Activated CD4-positive, alpha-beta T cell treated with anti-CD3 and anti-CD28 coated beads, Interleukin-10, Interleukin-2, amounts not matched to agents 100 ng/mL and 50 ng/mL, durations not matched to agents 16 hours and 8 hours (primary cell): ENCODE measurements around the gene RRP1B.
"Not testable (repeated sequence)": the region's sequence is repeated elsewhere in the genome, so short reads cannot be mapped to it uniquely, and the experiment has no call there.

Experiments used
- DNase-seq: peaks from one replicate; pipeline ENCODE4 v3.0.0-alpha.2; 2020

RRP1B gene

GRCh38 chr21:43676391-43676790 lies 17.0 kb downstream of the RRP1B start:
- DNase-seq, result no peak

GRCh38 chr21:43679951-43680350 lies 20.6 kb downstream of the RRP1B start:
- DNase-seq, result no peak

GRCh38 chr21:43680421-43680820 lies 21.1 kb downstream of the RRP1B start:
- DNase-seq, result not testable (repeated sequence)

- DNase-seq, result no peak
Observed at GRCh38 chr21:43681650-43682049, 22.3 kb downstream of the RRP1B start.

GRCh38 chr21:43684424-43684823 lies 25.1 kb downstream of the RRP1B start:
- peak; percentile 22 for DNase-seq

GRCh38 chr21:43686811-43687565 lies 27.6 kb downstream of the RRP1B start:
- DNase-seq, result no peak

- DNase-seq, result no peak
Observed at GRCh38 chr21:43687566-43688399, 28.4 kb downstream of the RRP1B start.

- no peak for DNase-seq
Observed at GRCh38 chr21:43688906-43689305, 29.5 kb downstream of the RRP1B start.

GRCh38 chr21:43689556-43690337 lies 30.4 kb downstream of the RRP1B start:
- no peak for DNase-seq

- no peak for DNase-seq
Observed at GRCh38 chr21:43690346-43690745, 31.0 kb downstream of the RRP1B start.

- DNase-seq, result no peak
Observed at GRCh38 chr21:43691086-43691795, 31.9 kb downstream of the RRP1B start.

- no peak for DNase-seq
Observed at GRCh38 chr21:43691801-43692200, 32.4 kb downstream of the RRP1B start.

- DNase-seq, result no peak
Observed at GRCh38 chr21:43692949-43693348, 33.6 kb downstream of the RRP1B start.

GRCh38 chr21:43693981-43694380 lies 34.6 kb downstream of the RRP1B start:
- DNase-seq, result no peak

- DNase-seq, result no peak
Observed at GRCh38 chr21:43694437-43695079, 35.2 kb downstream of the RRP1B start.

- no peak for DNase-seq
Observed at GRCh38 chr21:43696214-43696613, 36.9 kb downstream of the RRP1B start.

- DNase-seq, result no peak
Observed at GRCh38 chr21:43697758-43698643, 38.6 kb downstream of the RRP1B start.

- DNase-seq, result not testable (repeated sequence)
Observed at GRCh38 chr21:43699492-43699777, 40.1 kb downstream of the RRP1B start.

GRCh38 chr21:43699933-43700599 lies 40.7 kb downstream of the RRP1B start:
- DNase-seq, result no peak

- no peak for DNase-seq
Observed at GRCh38 chr21:43701936-43702784, 42.8 kb downstream of the RRP1B start.
